NCI-H2171 (cell line): ENCODE results near the gene ALCAM.
"Not testable (repeated sequence)": the region's sequence is repeated elsewhere in the genome, so short reads cannot be mapped to it uniquely, and the experiment has no call there.

Experiments used
- DNase-seq: peaks from one replicate; lab custom pipeline; 2025; lab: John Stamatoyannopoulos, UW

Gene ALCAM

DNA sequence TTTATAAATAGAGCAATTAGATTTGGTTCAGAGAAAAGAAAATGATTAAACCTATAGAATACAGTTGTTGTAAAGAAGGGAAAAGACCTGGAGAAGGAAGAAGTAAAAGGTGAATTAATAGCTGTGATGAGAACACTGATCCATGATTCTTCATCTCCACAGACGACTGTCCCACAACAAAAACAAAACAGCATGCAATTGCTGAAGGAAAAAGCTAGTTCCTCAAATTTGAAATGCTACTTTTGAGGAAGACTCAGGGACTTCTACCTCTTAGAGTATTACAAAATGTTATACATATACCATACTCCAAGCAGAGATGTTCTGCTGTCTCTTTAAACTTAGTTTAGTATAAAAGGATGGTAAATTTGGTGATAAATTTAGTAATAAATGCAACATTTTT, 21.5 kb downstream of the ALCAM start:
- no peak for DNase-seq

DNA sequence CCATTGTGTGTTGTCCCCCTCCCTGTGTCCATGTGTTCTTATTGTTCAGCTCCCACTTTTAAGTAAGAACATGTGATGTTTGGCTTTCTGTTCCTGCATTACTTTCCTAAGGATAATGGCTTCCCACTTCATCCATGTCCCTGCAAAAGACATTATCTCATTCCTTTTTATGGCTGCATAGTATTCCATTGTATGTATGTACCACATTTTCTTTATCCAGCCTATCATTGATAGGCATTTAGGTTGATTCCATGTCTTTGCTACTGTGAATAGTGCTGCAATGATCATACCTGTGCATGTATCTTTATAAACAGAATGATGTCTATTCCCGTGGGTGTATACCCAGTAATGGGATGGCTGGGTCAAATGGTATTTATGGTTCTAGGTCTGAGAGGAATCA, 23.1 kb downstream of the ALCAM start:
- not testable (repeated sequence) for DNase-seq

DNA sequence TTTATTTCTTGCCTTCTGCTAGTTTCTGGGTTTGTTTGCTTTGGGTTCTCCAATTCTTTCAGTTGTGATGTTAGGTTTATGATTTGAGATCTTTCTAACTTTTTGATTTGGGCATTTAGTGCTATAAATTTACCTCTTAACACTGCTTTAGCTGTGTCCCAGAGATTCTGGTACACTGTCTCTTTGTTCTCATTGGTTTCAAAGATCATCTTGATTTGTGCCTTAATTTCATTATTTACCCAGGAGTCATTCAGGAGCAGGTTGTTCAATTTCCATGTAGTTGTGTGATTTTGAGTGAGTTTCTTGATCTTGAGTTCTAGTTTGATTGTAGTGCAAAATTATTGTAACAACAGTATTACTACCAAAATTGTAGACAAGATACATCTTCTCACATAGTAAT, 25.9 kb downstream of the ALCAM start:
- not testable (repeated sequence) for DNase-seq

DNA sequence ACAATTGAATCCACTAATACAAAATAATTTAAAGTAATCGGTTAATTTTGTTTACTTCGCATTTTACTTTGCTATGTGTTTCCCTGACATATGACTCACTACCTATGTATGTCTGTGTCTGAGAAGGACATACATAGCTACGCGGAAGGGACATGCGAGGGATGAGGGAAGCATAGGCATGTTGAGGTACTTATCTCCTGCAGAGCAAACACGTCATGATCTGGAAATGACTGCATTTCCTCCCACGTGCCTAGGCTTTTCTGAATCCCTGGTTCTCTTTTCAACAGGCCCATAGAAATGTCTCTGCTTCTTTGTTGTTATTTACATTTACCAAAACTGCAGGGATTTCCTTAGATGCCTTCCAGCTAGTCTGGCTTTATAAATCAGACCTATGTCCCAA, 27.5 kb downstream of the ALCAM start:
- no peak for DNase-seq

DNA sequence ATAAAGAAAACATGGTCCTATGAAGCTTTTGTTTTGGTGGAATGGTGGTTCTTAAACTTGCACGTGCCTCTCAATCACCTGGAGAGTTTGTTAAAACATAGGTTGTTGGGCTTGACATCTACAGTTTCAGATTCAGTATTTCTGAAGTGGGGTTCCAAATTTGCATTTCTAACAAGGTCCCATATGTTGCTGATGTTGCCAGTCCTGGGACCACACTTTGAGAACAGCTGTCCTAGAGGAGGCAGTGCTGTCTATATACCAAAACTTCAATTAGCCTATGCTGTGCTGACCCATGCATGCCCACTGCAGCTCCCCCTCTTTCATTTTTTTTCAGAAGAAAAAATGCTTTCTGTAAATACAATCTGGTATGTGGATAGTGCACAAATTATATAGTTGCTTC, 31.3 kb downstream of the ALCAM start:
- no peak for DNase-seq

DNA sequence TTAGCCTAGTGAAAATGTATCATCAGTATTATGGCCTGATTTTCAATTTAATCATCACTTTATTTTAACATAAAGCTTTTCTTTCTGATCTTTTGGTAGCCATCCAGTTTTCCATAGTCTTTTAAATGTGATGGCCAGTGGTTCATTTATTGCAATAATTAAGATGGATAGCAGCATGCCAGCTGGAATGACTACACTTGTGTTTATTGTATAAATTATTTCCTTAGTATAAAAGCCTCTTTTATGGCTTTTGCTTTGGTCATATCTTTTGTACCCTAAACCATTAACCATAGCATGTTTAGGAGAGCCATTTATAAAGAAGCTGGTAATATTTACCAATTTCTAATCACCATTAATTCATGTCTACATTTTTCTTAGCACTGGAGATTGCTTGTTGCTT, 31.7 kb downstream of the ALCAM start:
- no peak for DNase-seq

DNA sequence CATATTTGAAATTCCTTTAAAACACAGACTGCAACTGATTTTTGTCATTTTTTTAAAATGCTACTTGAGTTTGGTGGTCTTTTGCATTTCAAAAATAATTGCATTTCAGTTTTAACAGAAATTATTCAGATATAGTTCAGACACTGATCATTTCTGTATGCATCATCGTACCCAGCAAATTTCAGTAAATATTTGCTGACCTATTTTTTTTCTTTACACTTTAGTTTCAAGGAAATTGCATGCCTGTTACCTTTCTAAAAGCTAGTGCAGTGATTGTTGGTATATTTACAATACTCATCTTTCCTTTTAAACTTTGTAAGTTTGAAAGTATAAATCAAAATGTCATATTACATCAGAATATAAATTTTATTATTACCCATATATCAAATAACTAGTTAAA, 32.4 kb downstream of the ALCAM start:
- no peak for DNase-seq

DNA sequence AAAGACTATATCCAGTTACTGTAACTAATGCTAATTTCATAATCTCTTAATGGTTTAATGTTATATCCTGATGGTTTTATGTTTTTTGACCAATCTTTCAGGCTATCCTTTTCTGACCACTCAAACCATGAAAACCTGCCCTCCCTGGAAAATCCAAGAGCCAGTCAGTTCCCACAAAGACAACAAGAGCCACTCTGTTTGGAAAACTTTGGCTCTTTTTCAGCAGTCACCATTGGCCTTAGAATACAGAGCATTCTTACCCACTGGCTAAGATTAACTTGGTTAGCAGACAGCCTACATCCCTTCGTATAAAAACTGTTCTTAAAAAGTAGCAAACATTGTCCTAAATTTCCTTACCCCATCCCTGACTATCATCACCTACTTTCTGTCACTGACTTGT, 32.9 kb downstream of the ALCAM start:
- DNase-seq = no peak

DNA sequence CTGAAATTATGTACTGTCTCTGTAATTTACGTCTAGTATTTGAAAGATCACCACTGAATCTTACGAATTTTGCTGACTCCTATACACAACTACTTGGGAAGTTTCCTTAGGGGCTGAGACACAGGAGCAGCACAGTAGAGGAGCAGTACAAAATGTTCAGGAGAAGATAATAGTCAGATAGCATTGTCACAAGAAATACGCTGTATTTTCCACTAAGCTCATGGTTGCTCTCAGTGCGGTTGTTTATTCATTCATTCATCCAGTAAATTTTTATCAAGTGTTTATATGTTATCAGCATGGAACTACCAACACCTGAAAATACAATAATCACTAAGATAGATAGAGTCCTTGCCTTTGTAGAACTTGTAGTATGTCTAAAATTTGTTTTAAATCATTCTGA, 34.5 kb downstream of the ALCAM start:
- no peak for DNase-seq

DNA sequence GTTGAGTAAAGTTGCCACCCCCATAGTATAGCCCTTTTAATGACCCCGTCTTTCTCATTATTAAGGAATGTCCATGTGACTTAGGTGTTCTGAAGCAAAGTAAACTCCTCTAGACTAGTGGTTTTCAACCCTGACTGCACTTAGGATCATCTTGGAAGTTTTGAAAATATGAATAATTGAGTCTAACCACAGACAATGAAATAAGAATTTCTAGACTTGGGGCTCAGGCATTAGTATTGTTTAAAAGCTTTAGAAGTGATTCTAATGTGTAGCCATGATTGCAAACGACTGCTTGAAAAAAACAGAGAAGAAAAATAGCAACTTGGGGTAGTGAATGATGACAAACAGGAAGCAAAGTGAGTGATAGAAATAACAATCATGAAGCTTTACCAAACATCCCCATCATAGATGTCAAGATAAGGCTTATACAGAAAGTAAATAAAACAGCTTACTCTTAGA, 35.0 kb downstream of the ALCAM start:
- no peak for DNase-seq

DNA sequence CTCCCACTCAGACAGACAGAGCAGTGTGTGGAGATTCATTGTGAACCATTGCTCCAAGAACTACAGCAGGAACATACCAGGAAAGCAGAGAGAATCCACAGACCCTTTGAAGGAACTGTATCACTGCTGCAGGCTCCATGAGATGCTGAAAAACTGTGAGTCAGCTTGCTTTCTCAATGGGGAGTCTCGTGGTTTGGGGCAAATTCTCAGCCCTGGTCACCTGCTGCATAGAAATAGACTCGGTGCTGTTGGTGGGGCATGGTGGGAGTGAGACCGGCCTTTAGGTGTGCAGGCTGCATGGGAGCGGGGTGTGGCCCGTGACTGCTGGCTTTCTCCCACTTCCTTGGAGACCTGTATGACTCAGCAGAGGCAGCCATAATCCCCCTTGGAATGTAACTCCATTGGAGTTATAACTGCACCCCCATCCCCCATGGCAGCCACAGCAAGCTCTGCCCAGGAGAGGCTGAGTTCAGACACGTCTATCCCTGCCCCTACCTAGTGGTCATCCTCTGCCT, 35.6 kb downstream of the ALCAM start:
- DNase-seq = no peak

DNA sequence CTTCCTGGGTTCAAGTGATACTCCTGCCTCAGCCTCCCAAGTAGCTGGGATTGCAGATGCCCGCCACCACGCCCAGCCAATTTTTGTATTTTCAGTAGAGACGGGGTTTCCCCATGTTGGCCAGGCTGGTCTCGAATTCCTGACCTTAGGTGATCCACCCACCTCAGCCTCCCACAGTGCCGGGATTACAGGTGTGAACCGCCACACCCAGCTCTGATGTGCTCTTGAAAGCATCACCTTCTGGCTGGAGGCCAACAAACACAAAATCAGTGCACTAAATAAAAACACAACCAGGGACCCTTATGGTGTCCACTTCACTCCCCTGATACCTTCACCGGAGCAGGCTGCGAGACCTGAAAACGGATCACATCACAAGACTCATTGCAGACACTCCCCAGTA, 36.3 kb downstream of the ALCAM start:
- not testable (repeated sequence) for DNase-seq

DNA sequence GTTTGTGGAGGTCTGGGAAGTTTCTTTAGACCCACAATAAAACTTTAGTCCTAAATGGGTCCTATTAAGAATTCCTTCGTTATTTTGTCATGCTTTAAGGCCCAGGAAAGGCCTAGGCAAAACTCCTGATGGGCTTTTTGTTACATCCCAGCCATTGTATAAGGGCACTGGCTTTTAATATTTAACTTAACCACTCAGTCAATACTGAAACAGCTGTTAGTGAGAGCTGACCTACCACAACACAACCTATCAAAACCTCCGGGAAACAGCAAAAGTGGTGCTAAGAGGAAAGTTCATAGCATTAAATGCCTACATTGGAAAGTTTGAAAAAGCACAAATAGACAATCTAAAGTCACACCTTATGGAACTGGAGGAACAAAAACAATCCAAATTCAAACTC, 39.6 kb downstream of the ALCAM start:
- no peak for DNase-seq

DNA sequence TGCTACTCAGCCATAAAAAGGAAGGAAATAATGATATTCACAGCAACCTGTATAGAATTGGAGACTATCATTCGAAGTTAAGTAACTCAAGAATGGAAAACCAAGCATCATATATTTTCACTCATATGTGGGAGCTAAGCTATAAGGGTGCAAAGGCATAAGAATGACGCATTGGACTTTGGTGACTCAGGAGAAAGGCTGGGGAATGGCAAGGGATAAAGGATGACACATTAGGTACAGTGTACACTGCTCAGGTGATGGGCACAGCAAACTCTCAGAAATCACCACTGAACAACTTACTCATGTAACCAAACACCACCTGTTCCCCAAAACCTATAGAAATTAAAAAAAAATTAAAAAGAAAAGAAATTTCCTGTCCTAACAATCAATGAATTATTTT, 42.7 kb downstream of the ALCAM start:
- DNase-seq = no peak

DNA sequence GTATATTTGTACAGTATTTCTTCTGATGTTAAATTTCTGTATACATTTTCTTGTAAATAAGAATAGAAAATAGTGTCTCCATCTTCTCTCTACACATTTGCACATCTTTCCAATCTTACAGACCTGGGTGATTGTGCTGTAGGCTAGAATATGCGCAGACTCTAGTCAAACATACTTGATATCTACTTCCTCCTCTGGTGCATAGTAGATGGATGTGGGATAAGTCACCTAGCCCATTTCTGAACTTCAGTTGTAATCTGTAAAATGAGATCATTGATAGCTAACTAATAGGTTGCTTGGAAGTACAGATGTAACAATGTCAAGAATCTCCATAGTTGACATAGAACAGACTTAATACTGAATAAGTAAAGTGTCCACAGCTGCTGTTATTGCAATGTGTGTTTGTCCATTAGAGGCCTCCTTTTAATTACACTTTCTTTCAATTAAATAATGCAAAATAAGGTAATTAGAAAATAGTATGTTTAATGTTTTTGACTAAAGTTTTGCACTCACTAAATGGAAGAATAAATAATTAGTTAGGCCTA, 46.7 kb downstream of the ALCAM start:
- DNase-seq = no peak

DNA sequence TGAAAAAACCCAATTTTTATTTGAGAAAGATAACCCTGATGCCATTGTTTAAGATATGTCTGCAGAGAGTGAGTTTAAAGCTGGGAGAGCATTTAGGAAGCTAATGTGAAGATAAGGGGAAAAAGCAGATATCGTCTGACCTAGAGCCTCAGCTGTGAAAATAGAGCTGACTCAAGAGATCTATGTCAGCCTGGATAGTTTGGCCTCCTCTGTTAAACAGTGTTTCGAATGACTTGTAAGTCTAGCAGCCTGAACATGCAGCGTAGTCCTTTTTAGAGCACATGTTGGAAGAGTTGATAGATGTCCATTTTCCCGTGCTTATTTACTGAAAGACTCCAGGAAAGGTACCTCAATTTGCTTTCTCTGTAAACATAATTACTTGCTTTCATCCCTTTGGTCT, 48.1 kb downstream of the ALCAM start:
- DNase-seq = no peak

DNA sequence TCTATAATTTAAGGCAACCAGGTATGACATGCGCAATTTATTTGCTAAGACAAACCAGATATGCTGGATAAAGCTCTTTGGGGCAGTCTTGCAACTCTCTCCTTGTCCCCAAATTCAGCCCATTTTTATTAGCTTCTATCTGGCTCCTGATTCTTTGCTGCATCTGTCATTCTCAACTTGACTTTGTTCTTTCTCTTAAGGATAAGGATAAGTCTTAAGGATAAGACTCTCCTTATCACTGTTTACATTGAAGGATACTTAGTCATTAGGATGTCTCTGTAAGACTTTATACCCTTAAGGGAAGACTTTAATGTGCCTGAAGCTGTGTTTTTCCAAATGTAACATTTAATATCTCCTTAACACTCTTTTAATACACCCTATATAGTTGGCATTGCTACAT, 49.2 kb downstream of the ALCAM start:
- DNase-seq = no peak

DNA sequence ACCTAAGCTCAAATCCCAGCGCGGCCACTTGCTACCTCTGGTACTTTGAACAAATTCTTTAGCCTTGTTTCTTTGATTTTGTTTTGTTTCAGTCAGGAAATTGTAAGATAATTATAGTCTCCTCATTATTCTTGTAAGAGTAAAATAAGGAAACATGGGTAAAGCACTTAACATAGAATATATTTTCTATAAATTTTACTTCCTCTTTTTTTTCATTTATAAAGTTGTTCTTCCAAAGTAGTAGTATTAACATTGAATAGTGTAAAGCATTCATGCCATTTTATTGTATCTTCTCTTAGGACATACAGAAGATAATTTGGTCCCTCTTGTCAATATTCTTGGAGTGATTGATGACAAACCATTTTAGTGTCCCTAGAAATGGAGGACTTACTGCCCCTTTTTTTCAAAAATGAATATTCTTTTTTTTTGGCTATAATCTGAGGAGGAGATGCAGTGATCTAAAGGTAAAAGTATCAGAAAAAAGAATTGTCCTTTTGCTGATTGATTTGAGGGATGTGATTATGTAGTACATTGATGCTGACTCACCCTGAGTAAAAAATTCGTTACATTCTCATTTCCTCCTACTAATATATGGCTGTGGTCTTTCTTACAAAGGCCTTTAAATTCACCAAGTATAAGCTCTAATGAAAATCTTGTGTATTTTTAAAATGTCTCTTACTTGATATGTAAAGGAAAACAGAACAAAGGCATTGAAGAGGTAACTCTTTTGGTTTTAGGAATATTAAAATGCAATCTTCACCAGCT, 51.0 kb downstream of the ALCAM start:
- DNase-seq = no peak

DNA sequence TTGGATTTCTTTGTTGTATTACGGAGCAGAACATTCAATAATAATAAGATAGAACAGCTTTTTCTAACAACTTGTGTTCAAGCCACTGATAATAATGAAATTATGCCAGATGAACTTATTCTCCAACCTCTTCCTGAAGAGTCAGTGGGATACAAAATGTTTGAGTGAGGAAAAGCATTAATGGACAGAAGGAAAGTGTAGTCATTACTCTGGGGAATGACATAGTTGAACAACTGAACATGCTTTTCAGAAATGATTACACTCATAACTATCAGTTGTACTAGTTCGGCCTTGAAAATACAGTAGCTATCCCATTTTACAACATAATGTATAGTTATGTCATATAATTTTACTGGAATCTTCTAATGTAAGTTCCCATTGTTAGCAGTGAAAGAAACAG, 55.9 kb downstream of the ALCAM start:
- DNase-seq = no peak

DNA sequence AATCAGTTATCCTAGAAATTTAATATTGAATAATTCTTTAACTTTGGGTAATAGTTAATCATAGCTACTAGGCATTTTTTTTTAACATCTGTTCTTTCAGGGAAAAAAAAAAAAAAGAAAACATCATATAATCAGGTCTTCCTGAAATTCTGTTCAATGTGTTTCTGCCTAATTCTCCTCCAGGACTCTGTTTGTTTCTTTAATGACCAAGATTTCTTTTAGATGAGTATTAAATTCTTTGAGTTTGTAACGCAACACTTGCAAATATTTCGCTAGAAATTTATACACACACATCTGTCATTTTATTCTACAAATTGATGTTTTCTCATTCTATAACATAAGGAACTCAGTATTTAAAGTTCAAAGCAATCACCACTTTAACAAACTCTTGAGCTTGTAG, 56.7 kb downstream of the ALCAM start:
- no peak for DNase-seq

DNA sequence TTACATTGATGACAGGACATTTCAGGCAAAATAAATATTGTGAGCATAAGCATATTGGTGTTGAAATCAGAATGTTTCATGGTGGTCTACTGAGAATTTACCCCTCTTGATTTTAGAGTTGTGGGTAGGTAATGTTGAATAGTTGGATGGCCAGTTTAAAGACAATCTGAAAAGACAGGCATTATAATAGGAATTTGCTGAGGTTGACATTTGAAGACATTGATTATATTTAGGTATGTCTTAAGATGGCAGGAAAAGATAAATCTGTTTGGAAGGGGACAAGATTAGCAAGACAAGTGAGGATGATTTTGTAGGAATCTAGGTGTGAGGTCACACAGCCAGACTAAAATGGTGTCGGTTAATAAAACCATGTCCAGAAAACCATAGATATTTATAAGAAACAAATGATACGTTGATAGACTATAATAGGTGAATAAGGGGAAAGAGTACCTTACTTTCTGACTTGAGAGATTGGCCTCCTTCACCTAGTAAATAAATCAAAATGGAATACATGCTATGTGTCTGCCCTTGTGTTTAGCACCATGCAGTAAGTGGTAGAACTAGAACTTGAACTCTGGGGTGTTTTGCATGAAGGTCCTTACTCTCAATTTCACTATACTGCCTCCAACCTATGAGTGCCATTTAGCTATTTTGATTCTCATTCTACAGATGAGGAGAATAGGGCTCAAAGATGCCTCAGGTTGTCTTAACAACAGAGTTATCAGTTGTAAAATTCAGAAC, 57.9 kb downstream of the ALCAM start:
- no peak for DNase-seq

DNA sequence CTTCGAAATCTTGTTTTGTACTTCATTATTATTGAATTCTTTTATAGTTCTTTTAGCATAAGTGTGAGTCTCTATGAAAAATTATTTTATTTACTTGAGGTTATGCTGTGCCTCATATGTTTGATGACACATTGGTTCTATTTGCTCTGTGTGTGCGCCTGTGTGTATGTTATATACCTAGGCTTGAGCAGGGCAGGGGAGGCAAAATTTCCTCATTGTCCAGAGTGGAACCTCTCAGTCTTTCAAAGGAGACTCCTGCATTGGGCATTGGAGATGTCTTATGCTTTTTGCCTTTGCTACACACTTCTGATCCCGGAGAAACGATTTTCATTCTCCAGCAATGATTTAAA, 58.4 kb downstream of the ALCAM start:
- DNase-seq = no peak

DNA sequence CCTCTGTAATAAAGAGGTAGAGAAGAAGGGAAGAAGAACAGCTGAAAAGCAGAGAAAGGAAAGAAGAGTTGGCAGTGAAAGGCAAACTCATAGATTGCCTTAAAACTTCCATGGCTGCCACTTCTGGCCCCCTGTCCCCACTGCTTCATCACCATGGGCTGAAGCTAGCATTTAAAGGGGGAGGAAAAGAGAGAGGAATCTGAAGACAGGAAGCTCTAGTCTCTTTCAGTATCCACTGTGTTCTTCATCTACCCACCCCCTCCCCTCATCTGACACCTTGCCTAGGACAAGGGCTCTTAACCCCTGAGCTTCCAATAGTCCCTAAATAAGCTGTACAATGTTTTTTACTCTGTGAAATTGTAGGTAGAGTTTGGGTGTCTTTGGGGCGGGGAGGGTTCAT, 60.6 kb downstream of the ALCAM start:
- DNase-seq = no peak
